Panc1 (cell line): ENCODE measurements around the gene SLC9A9.

ENCODE experiments used
- POLR2AphosphoS5 ChIP-seq: IDR thresholded peaks from 2 replicates; pipeline ENCODE4 v1.6.1; 2012; ENCODE audit warnings: mild to moderate bottlenecking, low read depth, low read length, moderate library complexity
- TF ChIP-seq, protein P1 (sequence below): fragments of 450-650 bp; IDR thresholded peaks from 2 replicates; pipeline ENCODE4 v1.5.1; 2017; ENCODE audit warnings: mild to moderate bottlenecking
- TF ChIP-seq, protein P2 (sequence below), 2 experiments: IDR thresholded peaks; 2 replicates each; pipeline ENCODE4 v1.6.1; 2011 to 2012; ENCODE audit warnings: low read depth in 2 of 2, control low read depth in 1 of 2, low read length in 1 of 2, mild to moderate bottlenecking in 1 of 2, moderate library complexity in 1 of 2; ENCODE audit not compliant: insufficient read depth in 1 of 2

DNA sequence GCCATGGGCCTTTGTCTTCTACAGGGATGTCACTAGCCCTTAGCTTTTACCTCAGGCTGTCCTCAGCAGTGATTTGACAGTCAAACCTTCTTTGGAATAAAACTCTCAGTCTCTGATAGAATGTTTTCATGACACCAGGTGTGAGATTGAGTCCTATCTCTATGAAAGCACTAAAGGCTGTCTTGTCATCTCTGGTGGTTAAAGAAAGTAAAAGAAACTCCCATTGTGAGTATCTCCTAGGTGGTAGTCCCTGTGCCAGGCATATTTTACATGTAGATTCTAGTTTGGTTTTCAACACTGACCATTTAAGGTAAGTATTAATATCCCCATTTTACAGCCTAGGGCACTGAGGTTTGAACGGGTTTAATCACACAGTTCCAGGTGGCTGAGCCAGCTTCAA, 368.5 kb downstream of the SLC9A9 start:
- TF ChIP-seq, protein P1, sequence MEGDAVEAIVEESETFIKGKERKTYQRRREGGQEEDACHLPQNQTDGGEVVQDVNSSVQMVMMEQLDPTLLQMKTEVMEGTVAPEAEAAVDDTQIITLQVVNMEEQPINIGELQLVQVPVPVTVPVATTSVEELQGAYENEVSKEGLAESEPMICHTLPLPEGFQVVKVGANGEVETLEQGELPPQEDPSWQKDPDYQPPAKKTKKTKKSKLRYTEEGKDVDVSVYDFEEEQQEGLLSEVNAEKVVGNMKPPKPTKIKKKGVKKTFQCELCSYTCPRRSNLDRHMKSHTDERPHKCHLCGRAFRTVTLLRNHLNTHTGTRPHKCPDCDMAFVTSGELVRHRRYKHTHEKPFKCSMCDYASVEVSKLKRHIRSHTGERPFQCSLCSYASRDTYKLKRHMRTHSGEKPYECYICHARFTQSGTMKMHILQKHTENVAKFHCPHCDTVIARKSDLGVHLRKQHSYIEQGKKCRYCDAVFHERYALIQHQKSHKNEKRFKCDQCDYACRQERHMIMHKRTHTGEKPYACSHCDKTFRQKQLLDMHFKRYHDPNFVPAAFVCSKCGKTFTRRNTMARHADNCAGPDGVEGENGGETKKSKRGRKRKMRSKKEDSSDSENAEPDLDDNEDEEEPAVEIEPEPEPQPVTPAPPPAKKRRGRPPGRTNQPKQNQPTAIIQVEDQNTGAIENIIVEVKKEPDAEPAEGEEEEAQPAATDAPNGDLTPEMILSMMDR, result no peak
- TF ChIP-seq POLR2AphosphoS5, result no peak
- TF ChIP-seq, protein P2, sequence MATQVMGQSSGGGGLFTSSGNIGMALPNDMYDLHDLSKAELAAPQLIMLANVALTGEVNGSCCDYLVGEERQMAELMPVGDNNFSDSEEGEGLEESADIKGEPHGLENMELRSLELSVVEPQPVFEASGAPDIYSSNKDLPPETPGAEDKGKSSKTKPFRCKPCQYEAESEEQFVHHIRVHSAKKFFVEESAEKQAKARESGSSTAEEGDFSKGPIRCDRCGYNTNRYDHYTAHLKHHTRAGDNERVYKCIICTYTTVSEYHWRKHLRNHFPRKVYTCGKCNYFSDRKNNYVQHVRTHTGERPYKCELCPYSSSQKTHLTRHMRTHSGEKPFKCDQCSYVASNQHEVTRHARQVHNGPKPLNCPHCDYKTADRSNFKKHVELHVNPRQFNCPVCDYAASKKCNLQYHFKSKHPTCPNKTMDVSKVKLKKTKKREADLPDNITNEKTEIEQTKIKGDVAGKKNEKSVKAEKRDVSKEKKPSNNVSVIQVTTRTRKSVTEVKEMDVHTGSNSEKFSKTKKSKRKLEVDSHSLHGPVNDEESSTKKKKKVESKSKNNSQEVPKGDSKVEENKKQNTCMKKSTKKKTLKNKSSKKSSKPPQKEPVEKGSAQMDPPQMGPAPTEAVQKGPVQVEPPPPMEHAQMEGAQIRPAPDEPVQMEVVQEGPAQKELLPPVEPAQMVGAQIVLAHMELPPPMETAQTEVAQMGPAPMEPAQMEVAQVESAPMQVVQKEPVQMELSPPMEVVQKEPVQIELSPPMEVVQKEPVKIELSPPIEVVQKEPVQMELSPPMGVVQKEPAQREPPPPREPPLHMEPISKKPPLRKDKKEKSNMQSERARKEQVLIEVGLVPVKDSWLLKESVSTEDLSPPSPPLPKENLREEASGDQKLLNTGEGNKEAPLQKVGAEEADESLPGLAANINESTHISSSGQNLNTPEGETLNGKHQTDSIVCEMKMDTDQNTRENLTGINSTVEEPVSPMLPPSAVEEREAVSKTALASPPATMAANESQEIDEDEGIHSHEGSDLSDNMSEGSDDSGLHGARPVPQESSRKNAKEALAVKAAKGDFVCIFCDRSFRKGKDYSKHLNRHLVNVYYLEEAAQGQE (IDR thresholded peaks at IDR 0.05; ENCODE audit: insufficient read depth in 1 of 2, low read depth in 2 of 2, low read length in 1 of 2), result no peak
